ENCODE data around the gene PLEKHJ1. TPM values are rescaled to one million over a fixed set of nuclear protein-coding genes. Genes with fewer than 3 reads are reported as not detected.

Gene PLEKHJ1
- total and polyA plus RNA-seq, 4 donors: 24.9 to 56.2 (median 44.3) TPM

GRCh38 chr19:2186071-2186846, 49.9 kb downstream of the PLEKHJ1 start:
- Histone ChIP-seq H3K27ac (ENCODE audit: low read depth in 1 of 2, low read length in 2 of 2) (peak overlapping the region; percentile 1 to 48), H3K36me3 (ENCODE audit: control insufficient read depth in 1 of 2, insufficient read depth in 2 of 2, low read length in 1 of 2) (no peaks in the 10 kb centered on the region), H3K9me3 (ENCODE audit: control insufficient read depth, low read length) (no peaks in the 10 kb centered on the region), H3K27me3 (ENCODE audit: control insufficient read depth in 1 of 2, insufficient read depth in 2 of 2, low read length in 1 of 2) (no peaks in the 10 kb centered on the region), H3K4me3 (ENCODE audit: low read length in 2 of 2) (no peak overlapping the region), H3K4me1 (ENCODE audit: control insufficient read depth in 1 of 2, insufficient read depth in 2 of 2, low read length in 2 of 2) (no peaks in the 10 kb centered on the region)
- WGBS, 2 donors: 2 to 7% methylated on average over 28 of the region's 28 CpGs
- peak; percentile 92 for ATAC-seq (ENCODE audit: low FRiP score)
- DNase-seq: peak; percentile 94 to 95
- intact Hi-C loops (cut with DNase I): loop anchor here in 1 of 2 donors (5.0 kb wide), 1 partner anchor 51 kb away; the partner anchor contains the start of genes PLEKHJ1 and SF3A2

DNA sequence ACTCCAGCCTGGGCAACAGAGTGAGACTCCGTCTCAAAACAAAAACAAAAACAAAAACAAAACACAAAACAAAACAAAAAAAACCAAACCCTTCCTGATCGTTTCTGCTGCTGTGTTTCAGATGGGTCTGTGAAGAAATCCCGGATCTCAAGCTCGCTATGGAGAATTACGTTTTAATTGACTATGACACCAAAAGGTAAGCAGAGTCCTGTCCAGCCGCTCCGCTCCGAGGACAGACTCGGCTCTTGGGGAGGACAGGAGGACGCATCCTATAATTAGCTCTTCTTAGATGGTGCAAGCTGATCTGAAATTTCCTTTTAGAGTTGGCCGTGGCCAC, 50.4 kb downstream of the PLEKHJ1 start:
- no peak for ATAC-seq (ENCODE audit: low FRiP score)
- Histone ChIP-seq H3K27me3 (ENCODE audit: control insufficient read depth in 1 of 2, insufficient read depth in 2 of 2, low read length in 1 of 2) (no peaks in the 10 kb centered on the region), H3K4me1 (ENCODE audit: control insufficient read depth in 1 of 2, insufficient read depth in 2 of 2, low read length in 2 of 2) (no peaks in the 10 kb centered on the region), H3K36me3 (ENCODE audit: control insufficient read depth in 1 of 2, insufficient read depth in 2 of 2, low read length in 1 of 2) (no peaks in the 10 kb centered on the region), H3K27ac (ENCODE audit: low read depth in 1 of 2, low read length in 2 of 2) (no peak overlapping the region), H3K4me3 (ENCODE audit: low read length in 2 of 2) (no peak overlapping the region), H3K9me3 (ENCODE audit: control insufficient read depth, low read length) (no peaks in the 10 kb centered on the region)
- 1 to 7% methylated on average over 11 of the region's 11 CpGs for WGBS, 2 donors
- DNase-seq: no peak
- intact Hi-C loops (cut with DNase I): loop anchor here in 1 of 2 donors (5.0 kb wide), 1 partner anchor 52 kb away; the partner anchor contains the start of genes PLEKHJ1 and SF3A2

DNA sequence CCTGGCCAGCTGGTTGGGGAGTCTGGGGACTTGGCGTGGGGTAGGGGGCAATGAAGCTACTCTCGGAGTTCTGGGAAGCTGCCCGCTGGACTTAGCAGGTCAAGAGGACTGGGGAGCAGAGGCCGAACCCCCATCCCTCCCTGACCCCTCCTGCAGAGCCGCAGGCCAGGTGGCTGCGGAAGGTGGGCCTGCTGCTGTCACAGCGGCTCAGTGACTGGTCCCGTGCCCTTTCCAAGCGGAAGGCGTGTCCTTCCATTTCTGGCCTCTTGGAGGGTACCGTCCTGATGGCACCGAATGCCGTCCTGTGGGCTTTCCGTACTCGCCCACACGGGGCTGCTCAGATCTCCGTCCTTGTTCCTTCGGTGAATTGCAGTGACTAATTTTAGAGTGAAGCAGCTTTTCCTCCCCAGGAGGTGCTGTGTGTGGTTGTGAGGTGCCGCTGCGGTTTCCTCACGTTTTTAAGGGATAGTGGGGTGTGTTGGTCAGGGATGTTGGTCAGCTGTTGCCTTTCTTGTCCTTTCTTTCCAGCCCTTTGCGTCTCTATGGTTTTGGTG, 51.6 kb downstream of the PLEKHJ1 start:
- Histone ChIP-seq H3K4me1 (ENCODE audit: control insufficient read depth in 1 of 2, insufficient read depth in 2 of 2, low read length in 2 of 2) (no peaks in the 10 kb centered on the region), H3K4me3 (ENCODE audit: low read length in 2 of 2) (no peak overlapping the region), H3K36me3 (ENCODE audit: control insufficient read depth in 1 of 2, insufficient read depth in 2 of 2, low read length in 1 of 2) (no peaks in the 10 kb centered on the region), H3K27ac (ENCODE audit: low read depth in 1 of 2, low read length in 2 of 2) (no peak overlapping the region), H3K27me3 (ENCODE audit: control insufficient read depth in 1 of 2, insufficient read depth in 2 of 2, low read length in 1 of 2) (no peaks in the 10 kb centered on the region), H3K9me3 (ENCODE audit: control insufficient read depth, low read length) (no peaks in the 10 kb centered on the region)
- ATAC-seq (ENCODE audit: low FRiP score) (no peak), DNase-seq (no peak)
- 88 to 90% methylated on average over 22 of the region's 22 CpGs for WGBS, 2 donors
- intact Hi-C loops (cut with DNase I): no loop called here

Small RNA genes lying within 50 kb of the gene (microRNA-seq; reads per million reads assigned to microRNA genes)
- gene MIR1227 (1.2 to 2.0 reads per million in 2 donors), gene MIR4321 (0 reads per million in 2 donors)

Other genes with a start within 250 kb of the PLEKHJ1 start
- 10 to 100 TPM; 46.2 to 62.7 TPM for gene BTBD2, start 220.6 kb downstream of the PLEKHJ1 start, total RNA-seq
- gene BTBD2, start 220.6 kb downstream of the PLEKHJ1 start, polyA plus RNA-seq: 10 to 100 TPM; 27.5 to 56.7 TPM
- 100 to 1,000 TPM in 1 of 2 donors, 10 to 100 TPM in 1; 93.0 to 103 TPM for gene MKNK2, start 185.1 kb downstream of the PLEKHJ1 start, total RNA-seq
- 10 to 100 TPM; 49.3 to 68.1 TPM for gene MKNK2, start 185.1 kb downstream of the PLEKHJ1 start, polyA plus RNA-seq
- 10 to 100 TPM; 41.1 to 43.6 TPM for gene MOB3A, start 140.0 kb downstream of the PLEKHJ1 start, total RNA-seq
- 10 to 100 TPM; 12.5 to 15.5 TPM for gene MOB3A, start 140.0 kb downstream of the PLEKHJ1 start, polyA plus RNA-seq
- 1 to 10 TPM; 1.6 to 3.6 TPM for gene IZUMO4, start 139.4 kb downstream of the PLEKHJ1 start, total RNA-seq
- 10 to 100 TPM in 1 of 2 donors, 1 to 10 TPM in 1; 5.5 to 25.2 TPM for gene IZUMO4, start 139.4 kb downstream of the PLEKHJ1 start, polyA plus RNA-seq
- gene AP3D1, start 84.8 kb downstream of the PLEKHJ1 start, total RNA-seq: 10 to 100 TPM; 74.8 to 84.3 TPM
- 10 to 100 TPM; 31.7 to 61.9 TPM for gene AP3D1, start 84.8 kb downstream of the PLEKHJ1 start, polyA plus RNA-seq
- 10 to 100 TPM; 22.6 to 24.8 TPM for gene DOT1L, start 72.4 kb downstream of the PLEKHJ1 start, total RNA-seq
- 1 to 10 TPM; 4.4 to 4.9 TPM for gene DOT1L, start 72.4 kb downstream of the PLEKHJ1 start, polyA plus RNA-seq
- 10 to 100 TPM; 56.1 to 62.2 TPM for gene SF3A2, start 495 bp upstream of the PLEKHJ1 start, total RNA-seq
- 10 to 100 TPM; 23.8 to 64.9 TPM for gene SF3A2, start 495 bp upstream of the PLEKHJ1 start, polyA plus RNA-seq
- 1 to 10 TPM; 1.5 to 1.8 TPM for gene AMH, start 13.0 kb upstream of the PLEKHJ1 start, total RNA-seq
- gene AMH, start 13.0 kb upstream of the PLEKHJ1 start, polyA plus RNA-seq: 1 to 10 TPM; 1.7 to 3.1 TPM
- gene JSRP1, start 20.1 kb upstream of the PLEKHJ1 start, total RNA-seq: under 1 TPM in 1 of 2 donors, not detected in 1; 0.42 TPM
- gene JSRP1, start 20.1 kb upstream of the PLEKHJ1 start, polyA plus RNA-seq: under 1 TPM in 1 of 2 donors, not detected in 1; 0.38 TPM
- 1 to 10 TPM in 1 of 2 donors, under 1 TPM in 1; 0.93 to 1.5 TPM for gene PEAK3, start 45.8 kb upstream of the PLEKHJ1 start, total RNA-seq
- under 1 TPM in 1 of 2 donors, not detected in 1; 0.88 TPM for gene PEAK3, start 45.8 kb upstream of the PLEKHJ1 start, polyA plus RNA-seq
- not detected for gene LINGO3, start 71.8 kb upstream of the PLEKHJ1 start, total RNA-seq
- gene LINGO3, start 71.8 kb upstream of the PLEKHJ1 start, polyA plus RNA-seq: under 1 TPM in 1 of 2 donors, not detected in 1; 0.08 TPM
- gene LSM7, start 92.3 kb upstream of the PLEKHJ1 start, total RNA-seq: 10 to 100 TPM; 43.7 to 45.8 TPM
- gene LSM7, start 92.3 kb upstream of the PLEKHJ1 start, polyA plus RNA-seq: 100 to 1,000 TPM; 133 to 155 TPM
- gene SPPL2B, start 92.4 kb upstream of the PLEKHJ1 start, total RNA-seq: 10 to 100 TPM; 29.3 to 49.1 TPM
- gene SPPL2B, start 92.4 kb upstream of the PLEKHJ1 start, polyA plus RNA-seq: 10 to 100 TPM; 13.3 to 78.1 TPM
- gene TMPRSS9, start 123.9 kb upstream of the PLEKHJ1 start, total RNA-seq: under 1 TPM; 0.23 to 0.27 TPM
- gene TMPRSS9, start 123.9 kb upstream of the PLEKHJ1 start, polyA plus RNA-seq: not detected
- gene TIMM13, start 191.3 kb upstream of the PLEKHJ1 start, total RNA-seq: 10 to 100 TPM; 27.8 to 32.7 TPM
- gene TIMM13, start 191.3 kb upstream of the PLEKHJ1 start, polyA plus RNA-seq: 10 to 100 TPM; 41.7 to 41.9 TPM
- 10 to 100 TPM; 18.0 to 19.7 TPM for gene LMNB2, start 220.6 kb upstream of the PLEKHJ1 start, total RNA-seq
- gene LMNB2, start 220.6 kb upstream of the PLEKHJ1 start, polyA plus RNA-seq: 1 to 10 TPM; 7.1 to 7.4 TPM
- 100 to 1,000 TPM in 1 of 2 donors, 10 to 100 TPM in 1; 99.5 to 185 TPM for gene GADD45B, start 239.8 kb upstream of the PLEKHJ1 start, total RNA-seq
- 100 to 1,000 TPM; 127 to 262 TPM for gene GADD45B, start 239.8 kb upstream of the PLEKHJ1 start, polyA plus RNA-seq